Suprapubic skin (tissue), 3 donors: Measurements from ENCODE around the gene CDH3.

ENCODE experiments used
- POLR2AphosphoS5 ChIP-seq, 3 donors: sonication (generic); formaldehyde crosslinking; IDR thresholded peaks; one replicate each; pipeline ENCODE4 v1.6.1; 2017; ENCODE audit warnings: antibody characterized with exemption in 3 of 3
- TF ChIP-seq, protein P1 (sequence below), 2 donors: fragments of 200-600 bp in 1 of 2; fragments of 450-650 bp in 1 of 2; sonication (generic) in 1 of 2; IDR thresholded peaks; one replicate each; pipeline ENCODE4 v1.5.1; 2016 to 2019; ENCODE audit warnings: antibody characterized with exemption in 2 of 2, mild to moderate bottlenecking in 1 of 2, moderate library complexity in 1 of 2

DNA sequence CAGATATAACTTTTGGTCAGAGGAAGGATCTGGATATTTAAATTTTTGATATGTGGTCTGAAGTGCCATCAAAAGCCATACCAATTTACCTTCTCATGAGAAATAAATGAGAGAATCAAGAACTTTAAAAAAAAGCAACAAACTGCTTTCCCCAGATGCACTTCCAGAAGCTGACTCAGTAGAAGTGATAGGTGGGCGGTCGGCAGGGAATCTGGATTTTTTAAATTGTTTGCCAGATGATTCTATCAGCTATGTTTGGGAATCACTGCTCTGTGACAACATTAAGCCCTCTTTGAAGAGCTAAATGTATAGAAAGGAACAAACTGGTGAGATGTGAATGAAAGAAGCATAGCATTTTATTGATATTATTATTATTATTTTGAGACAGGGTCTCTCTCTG, 19.2 kb downstream of the CDH3 start:
- TF ChIP-seq, protein P1, sequence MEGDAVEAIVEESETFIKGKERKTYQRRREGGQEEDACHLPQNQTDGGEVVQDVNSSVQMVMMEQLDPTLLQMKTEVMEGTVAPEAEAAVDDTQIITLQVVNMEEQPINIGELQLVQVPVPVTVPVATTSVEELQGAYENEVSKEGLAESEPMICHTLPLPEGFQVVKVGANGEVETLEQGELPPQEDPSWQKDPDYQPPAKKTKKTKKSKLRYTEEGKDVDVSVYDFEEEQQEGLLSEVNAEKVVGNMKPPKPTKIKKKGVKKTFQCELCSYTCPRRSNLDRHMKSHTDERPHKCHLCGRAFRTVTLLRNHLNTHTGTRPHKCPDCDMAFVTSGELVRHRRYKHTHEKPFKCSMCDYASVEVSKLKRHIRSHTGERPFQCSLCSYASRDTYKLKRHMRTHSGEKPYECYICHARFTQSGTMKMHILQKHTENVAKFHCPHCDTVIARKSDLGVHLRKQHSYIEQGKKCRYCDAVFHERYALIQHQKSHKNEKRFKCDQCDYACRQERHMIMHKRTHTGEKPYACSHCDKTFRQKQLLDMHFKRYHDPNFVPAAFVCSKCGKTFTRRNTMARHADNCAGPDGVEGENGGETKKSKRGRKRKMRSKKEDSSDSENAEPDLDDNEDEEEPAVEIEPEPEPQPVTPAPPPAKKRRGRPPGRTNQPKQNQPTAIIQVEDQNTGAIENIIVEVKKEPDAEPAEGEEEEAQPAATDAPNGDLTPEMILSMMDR (IDR thresholded peaks at IDR 0.05) = no peak
- TF ChIP-seq POLR2AphosphoS5 (IDR thresholded peaks at IDR 0.05) = no peak
